Breast epithelium (tissue), 3 donors: ENCODE results near the gene STXBP5.
"Not testable (repeated sequence)": the region's sequence is repeated elsewhere in the genome, so short reads cannot be mapped to it uniquely, and the experiment has no call there.

Experiments
- CTCF ChIP-seq, 3 donors: fragments of 450-650 bp; IDR thresholded peaks; one replicate each; pipeline ENCODE4 v1.5.1; 2016 to 2017; ENCODE audit warnings: antibody characterized with exemption in 3 of 3, mild to moderate bottlenecking in 3 of 3, moderate library complexity in 3 of 3
- POLR2A ChIP-seq: fragments of 450-650 bp; IDR thresholded peaks from one replicate; pipeline ENCODE4 v1.6.1; 2016; ENCODE audit warnings: antibody characterized with exemption, mild to moderate bottlenecking, moderate library complexity
- POLR2AphosphoS5 ChIP-seq, 3 donors: sonication (generic); formaldehyde crosslinking; IDR thresholded peaks; one replicate each; pipeline ENCODE4 v1.6.1; 2017; ENCODE audit warnings: antibody characterized with exemption in 3 of 3

- not testable (repeated sequence) for TF ChIP-seq CTCF (IDR thresholded peaks at IDR 0.05); POLR2A; POLR2AphosphoS5 (IDR thresholded peaks at IDR 0.05)
These were observed 176.6 kb downstream of the STXBP5 start for GRCh38 chr6:147380841-147381240.
